Measurements from ENCODE around the gene TAS1R1.

DNA sequence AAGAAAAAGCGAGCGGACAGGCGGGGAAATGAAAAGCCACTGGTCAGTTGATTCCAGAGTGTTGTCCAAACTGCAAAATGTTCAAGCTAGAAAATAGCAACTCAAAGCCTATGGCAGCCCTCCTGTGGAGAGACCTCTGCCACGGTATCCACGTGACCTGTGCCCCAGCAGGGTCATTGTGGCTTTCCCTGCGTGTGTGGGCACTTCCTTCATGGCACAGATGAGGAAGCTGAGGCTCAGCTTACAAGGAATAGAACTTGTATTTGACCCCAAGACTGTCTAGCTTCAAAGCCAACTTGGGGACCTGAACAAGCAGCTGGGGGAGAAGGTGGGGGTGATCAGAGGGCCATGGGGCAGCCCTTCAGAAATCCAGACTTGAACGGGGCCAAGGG is 48.1 kb upstream of the TAS1R1 start:
- no peak for TF ChIP-seq CTCF (IDR thresholded peaks at IDR 0.05; ENCODE audit: low read depth, low read length)
- no peak for TF ChIP-seq POLR2A (IDR thresholded peaks at IDR 0.05; ENCODE audit: extremely low read depth, insufficient read length)

Data from NB4 (cell line).